ENCODE results near the gene FAM174C. TPM values are rescaled to one million over a fixed set of nuclear protein-coding genes. Genes with fewer than 3 reads are reported as not detected.

Gene FAM174C
- polyA plus RNA-seq, 1 of the 3 experiments (the other 2 are of a cell fraction), result 78.0 TPM

- H3K9me2 ChIP-seq, result no peaks in the 10 kb centered on the region
- ChIA-PET POLR2A (interaction anchor here (0.8 to 1.6 kb wide), 3 partner anchors 10 to 105 kb away, joined by 3 to 11 read pairs (median 6); partner anchors contain the start of gene CIRBP), CTCF (interaction anchor here (0.7 to 5.7 kb wide), 6 partner anchors 9 to 1747 kb away, joined by 3 to 82 read pairs (median 4); no protein-coding TSS in a partner anchor)
- H4K20me1 ChIP-seq (ENCODE audit: insufficient read depth), result peaks cover 24% of the 10 kb centered on the region
- H3K4me2 ChIP-seq, result peak overlapping the region; percentile 83
- H3K36me3 ChIP-seq (replicated peaks in 1 of 2; ENCODE audit: control insufficient read depth in 1 of 2, insufficient read depth in 2 of 2, low read length in 1 of 2), result peaks cover 0 to 35% of the 10 kb centered on the region in 2 experiments
- DNase-seq, result peak; percentile 66
- no peak for TF ChIP-seq USF1 (IDR thresholded peaks at IDR 0.05; ENCODE audit: borderline replicate concordance, low read depth)
- peak; percentile 38; the same call in 1 of the 2 replicates for TF ChIP-seq FOSL2 (IDR thresholded peaks at IDR 0.05; ENCODE audit: borderline replicate concordance, low read depth)
- no peaks in the 10 kb centered on the region for H3K27me3 ChIP-seq (ENCODE audit: insufficient read depth)
- H3K9ac ChIP-seq, result 0 out of 2 replicates have a peak overlapping the region, but pooled peaks have one; percentile 25
- H3K4me3 ChIP-seq (ENCODE audit: low read depth in 2 of 2, low read length in 1 of 2), result peak overlapping the region; percentile 59 to 87
- H3F3A ChIP-seq (replicated peaks; ENCODE audit: insufficient read depth), result peaks cover 34% of the 10 kb centered on the region
- no peaks in the 10 kb centered on the region for H3K9me3 ChIP-seq
- WGBS (ENCODE audit: low lambda C conversion rate), result 88% methylated on average over 5 of the region's 39 CpGs
- H3K79me2 ChIP-seq (ENCODE audit: insufficient read depth), result peaks cover 12% of the 10 kb centered on the region; the same call in 1 of the 2 replicates
- peak overlapping the region; percentile 36 to 77; a peak in 3 of 4 replicates for H3K27ac ChIP-seq (ENCODE audit: low read depth in 2 of 2, low read length in 1 of 2)
- peaks cover 5 to 25% of the 10 kb centered on the region in 2 experiments; a peak in 2 of 4 replicates for H3K4me1 ChIP-seq (ENCODE audit: control insufficient read depth in 1 of 2, insufficient read depth in 2 of 2, low read depth in 1 of 2, low read length in 1 of 2)
- no peak overlapping the region for H2AFZ ChIP-seq (ENCODE audit: low read depth)
These were observed 39.4 kb upstream of the FAM174C start for GRCh38 chr19:1235625-1236538.

GRCh38 chr19:1236576-1236975 lies 38.8 kb upstream of the FAM174C start:
- ChIA-PET CTCF (interaction anchor here (0.7 to 5.7 kb wide), 6 partner anchors 8 to 1746 kb away, joined by 3 to 82 read pairs (median 4); no protein-coding TSS in a partner anchor), POLR2A (interaction anchor here (0.8 to 1.6 kb wide), 3 partner anchors 11 to 105 kb away, joined by 3 to 11 read pairs (median 6); partner anchors contain the start of gene CIRBP)
- TF ChIP-seq MEF2A (IDR thresholded peaks at IDR 0.05; ENCODE audit: borderline replicate concordance, low read depth) (no peak), PBX3 (IDR thresholded peaks at IDR 0.05) (no peak)
- peaks cover 34% of the 10 kb centered on the region for H3F3A ChIP-seq (replicated peaks; ENCODE audit: insufficient read depth)
- peaks cover 24% of the 10 kb centered on the region for H4K20me1 ChIP-seq (ENCODE audit: insufficient read depth)
- peaks cover 5 to 26% of the 10 kb centered on the region in 2 experiments; a peak in 2 of 4 replicates for H3K4me1 ChIP-seq (ENCODE audit: control insufficient read depth in 1 of 2, insufficient read depth in 2 of 2, low read depth in 1 of 2, low read length in 1 of 2)
- no peak overlapping the region for H2AFZ ChIP-seq (ENCODE audit: low read depth)
- peak overlapping the region; percentile 74 to 87 for H3K4me3 ChIP-seq (ENCODE audit: low read depth in 2 of 2, low read length in 1 of 2)
- no peaks in the 10 kb centered on the region for H3K27me3 ChIP-seq (ENCODE audit: insufficient read depth)
- 5% methylated on average over 8 of the region's 42 CpGs for WGBS (ENCODE audit: low lambda C conversion rate)
- no peaks in the 10 kb centered on the region for H3K9me2 ChIP-seq
- no peaks in the 10 kb centered on the region for H3K9me3 ChIP-seq
- peak overlapping the region; percentile 66 for H3K9ac ChIP-seq
- peaks cover 19% of the 10 kb centered on the region; the same call in 1 of the 2 replicates for H3K79me2 ChIP-seq (ENCODE audit: insufficient read depth)
- peaks cover 0 to 33% of the 10 kb centered on the region in 2 experiments for H3K36me3 ChIP-seq (replicated peaks in 1 of 2; ENCODE audit: control insufficient read depth in 1 of 2, insufficient read depth in 2 of 2, low read length in 1 of 2)
- DNase-seq, result peak; percentile 88
- peak overlapping the region; percentile 97 for H3K4me2 ChIP-seq
- H3K27ac ChIP-seq (ENCODE audit: low read depth in 2 of 2, low read length in 1 of 2), result peak overlapping the region; percentile 36 to 88; a peak in 3 of 4 replicates

All from SK-N-SH (cell line).